HG03457 (cell line): ENCODE results near the gene FAM78B.
A peak's percentile ranks its signal among the peaks of the same experiment; 100 is the strongest.

ENCODE experiments used
- ATAC-seq: cut with Tn5 transposase; IDR thresholded peaks from one replicate; pipeline ENCODE4 v1.9.1; 2021; ENCODE audit warnings: moderate number of reproducible peaks; ENCODE audit not compliant: unreplicated experiment

Gene FAM78B

DNA sequence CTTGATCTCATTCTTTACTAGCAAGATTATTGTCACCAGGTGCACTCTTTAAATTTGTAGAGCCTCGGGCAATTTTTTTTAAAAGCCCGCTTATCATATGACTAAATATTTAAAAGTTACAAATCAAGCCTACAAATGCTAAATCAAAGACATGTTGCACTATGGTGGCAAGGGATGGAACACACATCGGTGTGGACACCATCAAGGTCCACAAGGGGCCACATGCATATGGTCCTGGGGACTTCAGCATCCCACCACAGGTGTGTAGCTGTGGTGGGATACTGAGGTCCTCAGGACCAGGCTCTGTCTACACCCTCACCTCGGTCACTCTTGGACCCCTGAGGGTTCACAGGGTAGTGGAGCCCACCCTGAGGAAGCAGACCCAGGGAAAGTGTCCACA is 45.8 kb downstream of the FAM78B start:
- no peak for ATAC-seq

DNA sequence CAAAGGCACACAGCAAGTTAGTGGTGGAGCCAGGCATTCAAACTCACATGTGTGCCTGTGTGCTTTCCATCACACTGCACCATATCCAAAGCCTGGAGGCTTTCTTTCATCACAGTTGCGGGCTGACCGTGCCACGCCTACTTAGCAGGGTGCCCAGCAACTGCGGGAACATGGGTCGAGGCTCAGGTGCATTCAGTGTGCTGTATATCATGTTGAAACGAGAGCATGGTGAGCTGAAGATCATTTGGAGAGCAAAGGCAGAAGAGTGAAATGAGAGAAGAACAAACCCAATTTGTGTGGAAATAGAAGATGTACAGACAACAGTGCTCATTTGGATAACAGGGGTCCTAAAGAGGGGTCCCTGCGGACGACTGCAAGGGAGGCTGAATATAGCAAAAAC is 46.5 kb downstream of the FAM78B start:
- no peak for ATAC-seq

GRCh38 chr1:166119471-166119965 is 47.3 kb downstream of the FAM78B start:
- ATAC-seq, result no peak

DNA sequence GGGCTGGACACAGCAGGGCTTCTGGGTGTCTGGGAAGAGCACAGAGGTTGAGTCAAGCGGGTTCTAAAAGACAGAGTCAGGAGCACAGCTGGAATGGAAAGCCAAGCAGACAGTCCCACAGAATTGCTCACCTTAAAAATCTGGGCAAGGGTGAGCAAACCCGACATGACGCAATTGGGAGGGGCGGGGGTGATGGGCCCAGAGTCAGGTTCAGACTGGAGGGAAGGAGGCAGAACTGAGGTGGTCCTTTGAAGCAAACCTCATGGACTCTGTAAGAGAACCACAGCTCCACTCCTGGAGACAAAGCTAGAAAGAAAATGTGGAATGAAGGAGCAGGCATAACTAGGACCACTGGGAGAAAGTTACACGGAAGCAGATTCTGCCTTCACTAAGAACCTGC is 49.0 kb downstream of the FAM78B start:
- ATAC-seq, result no peak

DNA sequence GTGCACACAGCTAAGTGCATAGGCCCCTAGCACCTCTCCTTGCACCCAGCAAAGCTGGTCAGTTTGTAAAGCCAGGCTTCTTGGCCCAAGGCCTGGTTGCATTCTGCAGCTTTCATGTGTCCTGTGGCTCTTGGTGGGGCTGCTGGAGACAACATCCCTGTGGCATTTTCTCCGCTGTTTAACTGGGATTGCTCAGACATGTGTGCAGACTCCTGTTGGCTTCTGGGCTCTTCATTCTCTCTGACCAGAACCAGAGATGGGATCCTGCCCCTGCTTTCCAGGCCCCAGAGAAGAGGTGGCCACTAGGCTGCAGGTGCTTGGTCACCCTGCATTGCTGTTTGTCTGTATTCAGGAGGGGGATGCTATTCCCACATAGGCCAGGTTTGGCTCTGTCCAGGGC is 50.8 kb downstream of the FAM78B start:
- ATAC-seq, result no peak

DNA sequence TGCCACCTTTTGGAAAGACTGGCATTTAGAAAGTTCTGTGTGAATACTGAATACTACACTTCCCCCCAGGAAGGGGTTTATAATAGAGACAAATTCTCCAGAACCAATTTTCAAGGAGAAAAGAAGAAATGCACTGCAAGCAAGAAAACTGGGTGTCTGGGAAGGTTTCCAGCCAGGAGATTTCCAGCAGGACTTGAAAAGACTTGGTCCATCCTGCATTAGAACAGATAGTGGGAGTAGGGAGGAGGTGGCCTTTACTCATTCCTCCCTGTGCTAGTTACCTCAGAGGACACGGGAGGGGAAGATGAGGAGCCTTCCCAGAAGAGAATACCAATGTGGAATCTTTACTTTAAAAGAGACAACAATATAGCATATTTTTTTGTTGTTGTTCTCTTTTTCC is 52.4 kb downstream of the FAM78B start:
- no peak for ATAC-seq

- no peak for ATAC-seq
Measured at GRCh38 chr1:166113630-166114029, 53.2 kb downstream of the FAM78B start.

GRCh38 chr1:166113031-166113430 is 53.8 kb downstream of the FAM78B start:
- no peak for ATAC-seq

GRCh38 chr1:166112425-166112824 is 54.4 kb downstream of the FAM78B start:
- no peak for ATAC-seq

DNA sequence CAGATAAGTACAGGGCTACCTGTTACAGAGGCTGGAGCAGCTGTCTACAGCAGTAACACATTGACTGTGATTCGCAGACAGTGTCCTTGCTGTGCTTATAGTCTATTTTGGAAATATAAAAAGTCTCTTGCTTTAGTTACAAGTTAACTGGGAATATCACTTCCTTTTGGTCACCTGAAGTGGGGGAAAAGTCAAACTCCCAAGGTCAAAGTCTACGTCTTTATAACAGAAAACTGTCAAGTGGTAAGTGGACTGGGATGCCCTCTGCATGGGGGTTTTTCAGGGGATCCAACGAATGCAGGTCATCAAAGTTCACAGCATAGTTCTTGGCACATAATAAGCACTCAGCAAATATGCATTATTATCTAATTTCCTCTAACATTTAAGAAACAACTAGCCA is 55.4 kb downstream of the FAM78B start:
- ATAC-seq, result no peak

DNA sequence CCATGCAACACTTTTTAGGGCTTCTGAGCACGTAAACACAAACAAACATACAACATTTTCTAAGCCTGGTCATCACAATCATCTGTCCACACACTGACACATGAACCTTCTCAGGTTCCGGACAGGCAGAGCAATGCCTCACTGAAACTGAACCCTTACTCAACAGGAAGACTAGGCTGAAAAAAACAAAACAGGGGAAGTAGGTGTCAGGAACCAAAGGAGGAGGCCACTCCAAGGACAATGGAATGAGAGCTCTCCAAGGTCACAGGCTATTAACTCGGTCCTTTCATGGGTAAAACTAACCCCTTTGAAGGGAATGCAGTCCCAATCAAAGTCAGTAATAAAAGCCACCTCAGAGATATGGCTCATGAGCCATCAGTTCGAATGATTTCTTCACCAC is 76.6 kb downstream of the FAM78B start:
- ATAC-seq, result no peak

DNA sequence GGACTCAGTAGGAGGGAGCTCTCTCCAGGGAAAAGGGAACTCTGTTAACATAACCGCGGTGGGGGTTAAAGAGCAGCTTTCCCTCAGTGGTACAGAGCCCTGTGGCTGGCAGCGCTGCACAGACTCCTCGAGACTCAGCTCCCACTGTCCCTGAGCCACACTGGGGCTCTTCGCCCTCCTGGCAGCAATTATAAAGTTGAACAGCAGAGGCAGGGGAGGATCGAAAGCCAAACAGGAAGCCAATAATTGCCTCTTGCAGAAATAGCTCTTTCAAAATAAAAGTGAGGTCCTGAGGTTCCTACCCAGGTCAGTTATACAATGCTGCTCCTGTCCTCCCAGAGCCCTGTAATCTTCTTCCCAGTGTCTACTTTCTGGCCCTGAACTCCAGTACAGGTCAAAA is 77.0 kb downstream of the FAM78B start:
- no peak for ATAC-seq

- ATAC-seq, result no peak
Measured at GRCh38 chr1:166088572-166088955, 78.2 kb downstream of the FAM78B start.

DNA sequence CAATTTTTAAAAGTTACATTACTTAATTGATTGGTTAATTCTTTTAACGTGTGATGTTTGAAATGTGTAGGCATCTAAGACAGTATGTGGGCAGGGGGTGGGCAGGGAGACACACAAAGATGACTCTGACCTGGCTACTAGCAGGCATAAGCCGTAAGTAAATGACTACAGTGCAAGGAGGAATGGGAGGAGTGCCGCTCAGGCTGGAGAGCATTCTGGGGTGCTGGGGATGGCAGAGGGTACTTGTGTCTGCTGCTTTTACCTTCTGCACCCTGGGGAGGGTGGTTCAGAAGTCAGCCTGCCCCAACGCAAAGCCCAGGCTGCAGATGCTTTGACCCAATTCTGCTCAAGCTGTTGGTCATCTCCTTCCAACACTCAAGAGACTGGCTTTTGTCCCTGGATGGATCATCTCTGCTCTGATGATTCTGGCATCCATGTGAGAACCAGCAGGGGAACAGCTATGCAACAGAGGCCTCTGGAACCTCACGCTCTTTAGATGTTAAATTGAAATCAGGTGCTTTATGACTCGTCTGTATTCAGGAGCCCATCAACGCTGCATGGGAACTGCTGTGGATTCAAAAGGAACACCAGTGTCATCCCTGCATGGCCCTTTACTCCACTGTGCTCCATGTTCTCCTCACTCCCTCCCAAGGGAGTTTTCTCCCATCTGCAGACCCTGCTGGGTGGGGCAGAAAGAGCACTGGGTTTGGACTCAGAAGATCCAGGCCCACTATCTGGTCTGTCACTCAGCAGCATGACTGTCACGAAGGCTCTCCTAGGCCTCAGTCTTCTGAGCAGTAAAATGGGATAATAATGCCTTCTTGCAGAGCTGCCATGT is 78.8 kb downstream of the FAM78B start:
- ATAC-seq, result no peak

GRCh38 chr1:166086113-166086883 is 80.5 kb downstream of the FAM78B start:
- no peak for ATAC-seq

DNA sequence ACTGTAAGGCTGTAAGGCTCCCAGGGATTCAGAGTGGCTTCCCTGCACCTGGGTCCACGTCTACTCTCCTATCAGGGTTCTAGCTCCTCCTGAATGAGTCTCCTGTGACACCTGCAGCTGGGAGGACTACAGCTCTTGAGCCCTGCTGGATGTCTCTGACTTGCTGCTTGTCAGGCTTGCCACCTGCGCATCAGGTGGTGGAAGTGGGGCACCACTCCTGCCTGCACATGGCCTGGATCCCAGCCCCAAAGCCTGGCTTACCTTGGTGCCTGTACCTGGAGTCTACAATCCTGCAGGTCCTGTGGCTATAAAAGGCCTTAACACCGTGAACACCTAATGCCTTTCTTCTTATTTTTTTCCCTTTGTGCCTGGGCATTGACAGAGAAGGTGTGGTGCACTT is 82.2 kb downstream of the FAM78B start:
- no peak for ATAC-seq

DNA sequence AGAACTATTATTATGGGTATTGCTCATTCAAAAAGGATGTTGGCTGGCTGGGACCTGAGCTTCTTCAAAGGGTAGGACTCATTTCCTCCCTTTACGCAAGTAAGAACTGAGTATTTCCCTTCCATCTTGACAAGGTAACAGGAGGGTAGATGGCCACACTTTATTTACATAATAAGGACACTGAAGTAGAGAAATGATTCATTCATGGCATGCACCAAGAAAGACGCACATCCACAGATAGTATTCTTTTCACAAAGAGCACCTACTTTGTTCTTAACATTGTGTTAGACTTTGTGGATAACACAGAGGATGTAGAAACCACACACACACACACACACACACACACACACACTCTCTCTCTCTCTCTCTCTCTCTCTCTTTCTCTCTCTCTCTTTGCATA is 82.9 kb downstream of the FAM78B start:
- peak; percentile 56 for ATAC-seq

GRCh38 chr1:166082601-166083000 is 84.2 kb downstream of the FAM78B start:
- no peak for ATAC-seq

GRCh38 chr1:166080967-166081870 is 85.6 kb downstream of the FAM78B start:
- ATAC-seq, result no peak

- ATAC-seq, result no peak
Measured at GRCh38 chr1:166080277-166080966, 86.4 kb downstream of the FAM78B start.

DNA sequence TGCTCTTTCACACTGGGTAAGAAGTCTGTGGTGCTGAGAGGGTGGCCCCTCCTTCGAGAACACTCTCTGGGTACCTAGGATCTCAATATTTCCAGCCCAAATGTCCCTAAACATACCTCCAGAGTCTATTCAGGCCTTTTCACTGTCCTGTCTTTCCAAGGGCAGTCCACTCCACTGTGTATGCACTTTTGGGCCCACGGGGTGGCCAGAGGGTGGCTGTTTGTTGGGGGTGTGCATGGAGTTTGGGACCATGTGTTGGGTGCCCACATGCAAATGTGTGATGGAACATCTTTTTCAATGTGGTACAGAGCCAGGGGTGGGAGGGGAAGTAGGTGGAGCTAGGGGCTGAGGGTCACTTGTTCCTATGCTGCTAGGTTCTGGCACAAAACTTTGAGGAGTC is 87.5 kb downstream of the FAM78B start:
- no peak for ATAC-seq
